DND-41 (cell line): ENCODE results near the gene SUMO3.

Source experiments
- ATAC-seq: fragments of 200-7000 bp; cut with Tn5 transposase; 3 replicates; pipeline ENCODE4 v1.9.1; 2021; ENCODE audit warnings: low read depth; ENCODE audit not compliant: insufficient read depth
- DNase-seq: peaks from one replicate; pipeline ENCODE4 v3.0.0-alpha.2; 2020
- H2AFZ ChIP-seq: 2 replicates; pipeline ENCODE4 v1.6.0; 2012; ENCODE audit warnings: low read depth, low read length
- H3K27ac ChIP-seq: 2 replicates; pipeline ENCODE4 v1.5.1; 2012; ENCODE audit warnings: low read length, inconsistent platforms
- H3K27me3 ChIP-seq: fragments of 200-600 bp; sonication (generic); 2 replicates; pipeline ENCODE4 v1.6.0; 2012; ENCODE audit warnings: low read length, mild to moderate bottlenecking, inconsistent platforms; ENCODE audit not compliant: insufficient read depth, poor library complexity
- H3K36me3 ChIP-seq: 2 replicates; pipeline ENCODE4 v1.5.1; 2012; ENCODE audit warnings: low read length, inconsistent platforms; ENCODE audit not compliant: insufficient read depth
- H3K4me1 ChIP-seq: 2 replicates; pipeline ENCODE4 v1.5.1; 2012; ENCODE audit warnings: mild to moderate bottlenecking, low read length; ENCODE audit not compliant: insufficient read depth
- H3K4me2 ChIP-seq: 2 replicates; pipeline ENCODE4 v1.6.0; 2012; ENCODE audit warnings: mild to moderate bottlenecking, moderate library complexity, low read length, inconsistent platforms; ENCODE audit not compliant: insufficient read depth
- H3K4me3 ChIP-seq, 2 experiments: fragments of 200-600 bp in 1 of 2; shearing (Covaris generic) in 1 of 2; 2 replicates each; pipeline ENCODE4 v1.5.1; 2012 to 2016; ENCODE audit warnings: inconsistent platforms in 2 of 2, low read length in 2 of 2, mild to moderate bottlenecking in 2 of 2, low read depth in 1 of 2, moderate library complexity in 1 of 2
- H3K79me2 ChIP-seq: 2 replicates; pipeline ENCODE4 v1.6.0; 2012; ENCODE audit warnings: low read length, inconsistent platforms; ENCODE audit not compliant: insufficient read depth
- H3K9ac ChIP-seq: 2 replicates; pipeline ENCODE4 v1.6.0; 2012; ENCODE audit warnings: low read depth, mild to moderate bottlenecking, inconsistent platforms, low read length, moderate library complexity
- H3K9me3 ChIP-seq: 2 replicates; pipeline ENCODE4 v1.5.1; 2012; ENCODE audit warnings: low read length, moderate library complexity, mild to moderate bottlenecking, inconsistent platforms; ENCODE audit not compliant: insufficient read depth, severe bottlenecking
- H4K20me1 ChIP-seq: 2 replicates; pipeline ENCODE4 v1.6.0; 2012; ENCODE audit warnings: low read length; ENCODE audit not compliant: insufficient read depth
- EZH2 ChIP-seq: IDR thresholded peaks from 3 replicates; pipeline ENCODE4 v1.6.1; 2012; ENCODE audit warnings: borderline replicate concordance, low read depth, mild to moderate bottlenecking, moderate library complexity, low read length, inconsistent platforms; ENCODE audit not compliant: severe bottlenecking
- TF ChIP-seq, protein P1 (sequence below): IDR thresholded peaks from 2 replicates; pipeline ENCODE4 v1.5.1; 2012; ENCODE audit warnings: borderline replicate concordance, low read length, moderate library complexity, mild to moderate bottlenecking; ENCODE audit not compliant: poor library complexity, severe bottlenecking; ENCODE audit errors: extremely low read depth

SUMO3 gene

GRCh38 chr21:44802396-44803153 is 15.3 kb downstream of the SUMO3 start:
- H3K27me3 ChIP-seq = no peaks in the 10 kb centered on the region
- peak overlapping the region; percentile 71 for H3K4me2 ChIP-seq
- H3K36me3 ChIP-seq = peaks cover 64% of the 10 kb centered on the region
- H3K4me1 ChIP-seq = peaks cover 34% of the 10 kb centered on the region
- peak overlapping the region; percentile 57 to 94; a peak in 3 of 4 replicates for H3K4me3 ChIP-seq
- H3K27ac ChIP-seq = peak overlapping the region; percentile 95
- peak overlapping the region; percentile 100; the same call in 1 of the 2 replicates for H2AFZ ChIP-seq
- TF ChIP-seq EZH2 = no peak
- TF ChIP-seq, protein P1, sequence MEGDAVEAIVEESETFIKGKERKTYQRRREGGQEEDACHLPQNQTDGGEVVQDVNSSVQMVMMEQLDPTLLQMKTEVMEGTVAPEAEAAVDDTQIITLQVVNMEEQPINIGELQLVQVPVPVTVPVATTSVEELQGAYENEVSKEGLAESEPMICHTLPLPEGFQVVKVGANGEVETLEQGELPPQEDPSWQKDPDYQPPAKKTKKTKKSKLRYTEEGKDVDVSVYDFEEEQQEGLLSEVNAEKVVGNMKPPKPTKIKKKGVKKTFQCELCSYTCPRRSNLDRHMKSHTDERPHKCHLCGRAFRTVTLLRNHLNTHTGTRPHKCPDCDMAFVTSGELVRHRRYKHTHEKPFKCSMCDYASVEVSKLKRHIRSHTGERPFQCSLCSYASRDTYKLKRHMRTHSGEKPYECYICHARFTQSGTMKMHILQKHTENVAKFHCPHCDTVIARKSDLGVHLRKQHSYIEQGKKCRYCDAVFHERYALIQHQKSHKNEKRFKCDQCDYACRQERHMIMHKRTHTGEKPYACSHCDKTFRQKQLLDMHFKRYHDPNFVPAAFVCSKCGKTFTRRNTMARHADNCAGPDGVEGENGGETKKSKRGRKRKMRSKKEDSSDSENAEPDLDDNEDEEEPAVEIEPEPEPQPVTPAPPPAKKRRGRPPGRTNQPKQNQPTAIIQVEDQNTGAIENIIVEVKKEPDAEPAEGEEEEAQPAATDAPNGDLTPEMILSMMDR = no peak
- peaks cover 61% of the 10 kb centered on the region for H3K79me2 ChIP-seq
- no peak for DNase-seq
- H3K9ac ChIP-seq = peak overlapping the region; percentile 83
- ATAC-seq = peak; percentile 10; the same call in 2 of the 3 replicates
- H4K20me1 ChIP-seq = peaks cover 36% of the 10 kb centered on the region; the same call in 1 of the 2 replicates
- H3K9me3 ChIP-seq = no peaks in the 10 kb centered on the region

DNA sequence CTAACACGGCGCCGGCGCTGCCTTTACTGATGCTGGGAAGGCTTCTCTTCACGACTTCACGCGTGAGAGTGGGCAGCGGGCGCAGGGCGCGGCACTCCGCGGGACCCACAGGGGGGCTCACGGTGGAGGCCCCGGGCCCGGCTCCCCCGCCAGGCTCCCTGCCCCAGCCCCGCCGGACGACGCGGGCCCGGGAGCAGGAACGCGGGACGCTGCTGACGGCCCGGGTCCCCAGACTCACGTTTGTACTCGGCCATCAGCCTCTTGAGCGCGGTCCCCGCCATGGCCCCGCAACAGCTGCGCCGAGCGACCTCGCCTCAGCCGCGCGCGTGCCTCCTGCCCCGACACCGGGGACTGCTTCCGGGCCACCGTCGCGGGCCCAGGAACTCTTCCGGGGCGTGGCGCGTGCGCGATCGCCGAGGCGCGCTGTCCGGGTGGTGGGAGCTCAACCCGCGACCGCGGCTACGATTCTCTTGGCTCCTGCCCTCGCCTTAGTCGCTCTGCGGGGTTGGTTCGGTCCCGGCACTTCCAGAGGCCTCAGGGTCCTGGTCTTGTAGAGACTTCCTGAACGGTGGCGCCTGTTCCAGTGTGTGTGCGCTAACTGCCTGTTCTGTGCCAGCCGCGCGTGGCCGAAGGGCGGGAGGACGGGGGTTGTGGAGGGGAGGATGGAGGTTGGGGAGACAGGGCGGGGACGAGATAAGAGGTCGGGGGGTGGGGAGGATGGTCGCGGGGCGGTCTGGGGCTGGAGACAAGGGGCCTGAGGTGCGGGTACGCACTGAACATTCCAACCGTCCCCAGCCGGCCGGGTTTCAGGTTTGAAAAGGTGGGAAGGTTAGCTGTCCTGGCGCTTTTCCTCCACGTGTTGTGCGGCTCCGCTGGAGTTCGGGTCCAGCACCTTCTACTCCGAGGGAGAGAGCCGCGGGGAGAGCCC is 16.1 kb downstream of the SUMO3 start, which contains the start of gene UBE2G2:
UBE2G2 (minus strand) TSS at position 353 of the 928 bp plus-strand sequence; CDS start at position 281, 72 bp downstream.
- H3K9me3 ChIP-seq = no peaks in the 10 kb centered on the region
- H3K9ac ChIP-seq = peak within 1 kb of the TSS; percentile 83
- peaks cover 61% of the 10 kb centered on the region for H3K79me2 ChIP-seq
- peaks cover 34% of the 10 kb centered on the region; the same call in 1 of the 2 replicates for H4K20me1 ChIP-seq
- DNase-seq = peak; percentile 88
- no peak for TF ChIP-seq EZH2
- TF ChIP-seq, protein P1 = no peak
- peak within 1 kb of the TSS; percentile 57 to 94 for H3K4me3 ChIP-seq
- peaks cover 34% of the 10 kb centered on the region for H3K4me1 ChIP-seq
- no peaks in the 10 kb centered on the region for H3K27me3 ChIP-seq
- H3K27ac ChIP-seq = peak within 1 kb of the TSS; percentile 95
- peak; percentile 92 for ATAC-seq
- H3K36me3 ChIP-seq = peaks cover 60% of the 10 kb centered on the region
- H3K4me2 ChIP-seq = peak within 1 kb of the TSS; percentile 71
- H2AFZ ChIP-seq = peak within 1 kb of the TSS; percentile 100

DNA sequence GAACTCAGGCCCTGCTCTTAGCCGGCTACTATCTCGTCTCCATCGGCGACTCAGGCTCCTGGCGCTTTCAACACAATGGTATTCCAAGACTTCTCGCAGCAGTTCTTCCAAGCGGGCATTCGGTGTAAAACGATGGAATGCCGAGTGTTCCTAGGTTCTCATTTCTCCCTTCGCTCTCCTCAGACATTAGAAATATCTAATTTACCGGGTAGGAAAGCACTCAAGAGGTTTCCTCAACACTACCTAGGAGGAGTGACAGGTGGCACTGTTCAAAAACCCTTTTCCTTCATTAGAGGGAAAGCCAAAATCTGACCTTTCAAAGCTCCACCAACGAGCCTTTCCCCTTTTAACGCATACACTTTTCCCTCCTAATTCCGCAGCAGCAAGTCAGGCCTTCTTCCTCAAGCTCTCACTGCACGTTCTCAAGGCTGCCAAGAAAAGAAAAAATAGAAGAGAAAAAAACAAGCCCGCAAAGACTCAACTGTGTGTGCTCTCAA is 16.8 kb downstream of the SUMO3 start:
- Histone ChIP-seq H3K9ac (peak overlapping the region; percentile 83), H3K4me1 (peaks cover 34% of the 10 kb centered on the region), H3K4me3 (peak overlapping the region; percentile 57 to 94), H3K27ac (peak overlapping the region; percentile 95), H2AFZ (peak overlapping the region; percentile 100), H3K36me3 (peaks cover 60% of the 10 kb centered on the region), H3K4me2 (peak overlapping the region; percentile 71), H3K9me3 (no peaks in the 10 kb centered on the region), H4K20me1 (peaks cover 36% of the 10 kb centered on the region; the same call in 1 of the 2 replicates), H3K79me2 (peaks cover 68% of the 10 kb centered on the region), H3K27me3 (no peaks in the 10 kb centered on the region)
- DNase-seq = peak; percentile 30
- TF ChIP-seq, protein P1 = peak; percentile 65
- no peak for TF ChIP-seq EZH2
- ATAC-seq = peak; percentile 45
